HG02610 (cell line): Measurements from ENCODE around the gene MRPS2.
"Not testable (repeated sequence)": the region's sequence is repeated elsewhere in the genome, so short reads cannot be mapped to it uniquely, and the experiment has no call there.

ENCODE experiments used
- ATAC-seq: cut with Tn5 transposase; IDR thresholded peaks from one replicate; pipeline ENCODE4 v1.9.1; 2021; ENCODE audit warnings: mild to moderate bottlenecking, moderate library complexity; ENCODE audit not compliant: unreplicated experiment

The MRPS2 gene

GRCh38 chr9:135513351-135513846 lies 12.9 kb downstream of the MRPS2 start:
- no peak for ATAC-seq

DNA sequence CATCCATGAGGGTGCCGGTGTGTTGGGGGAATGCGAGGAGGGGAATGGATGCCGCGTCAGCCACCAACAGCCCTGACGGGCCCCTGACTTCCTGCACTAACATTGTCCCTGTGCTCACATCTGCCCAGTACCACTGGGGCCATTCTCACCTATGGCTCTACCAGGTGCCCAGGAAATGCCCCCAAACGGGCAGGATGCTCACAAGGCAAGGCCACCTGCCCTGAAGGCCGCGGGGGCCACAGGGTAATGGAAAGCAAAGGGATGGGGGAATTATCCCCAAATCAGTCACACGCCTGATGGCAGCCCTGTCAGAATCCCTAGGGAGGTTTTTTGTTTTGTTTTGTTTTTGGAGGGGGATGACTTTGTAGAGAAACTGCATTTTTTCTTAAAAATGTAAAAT lies 13.4 kb downstream of the MRPS2 start:
- ATAC-seq, result not testable (repeated sequence)

GRCh38 chr9:135514342-135515082 lies 14.0 kb downstream of the MRPS2 start:
- ATAC-seq, result no peak

GRCh38 chr9:135515083-135515951 lies 14.8 kb downstream of the MRPS2 start:
- no peak for ATAC-seq

DNA sequence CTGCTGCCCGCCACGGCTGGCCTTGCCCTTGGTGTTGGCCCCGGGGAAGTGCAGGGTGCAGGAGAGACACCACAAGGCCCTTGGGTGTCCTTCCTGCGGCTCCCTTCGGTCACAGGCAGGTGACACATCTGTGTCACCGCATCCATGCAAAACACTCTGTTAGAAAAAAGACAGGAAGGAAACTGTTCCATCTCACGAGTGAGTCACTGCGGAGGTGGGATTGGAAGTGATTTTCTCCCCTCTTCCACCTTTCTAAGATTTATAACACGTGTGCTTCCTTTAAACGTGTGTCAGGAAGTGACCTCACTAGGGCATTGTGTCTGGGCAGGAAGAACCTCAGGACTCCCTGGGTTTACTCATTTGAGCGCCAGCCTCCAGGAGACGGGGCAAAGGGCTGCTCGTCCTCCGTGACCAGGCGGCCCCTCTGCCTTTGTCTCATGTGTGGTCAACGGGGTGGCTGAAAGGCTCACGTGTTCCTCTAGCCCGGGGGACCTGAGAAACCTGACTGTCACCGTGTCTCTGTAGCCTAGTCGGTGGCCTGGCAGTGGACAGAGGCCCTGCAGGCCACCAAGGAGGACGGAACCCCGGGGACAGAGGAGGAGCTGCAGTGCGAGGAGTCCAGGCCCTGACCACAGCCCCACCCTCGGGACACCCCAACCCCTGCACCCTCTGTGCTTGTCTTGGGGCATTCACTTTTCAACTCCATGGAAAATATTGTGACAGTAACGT lies 15.8 kb downstream of the MRPS2 start:
- ATAC-seq, result no peak

GRCh38 chr9:135517407-135517822 lies 16.9 kb downstream of the MRPS2 start:
- no peak for ATAC-seq

DNA sequence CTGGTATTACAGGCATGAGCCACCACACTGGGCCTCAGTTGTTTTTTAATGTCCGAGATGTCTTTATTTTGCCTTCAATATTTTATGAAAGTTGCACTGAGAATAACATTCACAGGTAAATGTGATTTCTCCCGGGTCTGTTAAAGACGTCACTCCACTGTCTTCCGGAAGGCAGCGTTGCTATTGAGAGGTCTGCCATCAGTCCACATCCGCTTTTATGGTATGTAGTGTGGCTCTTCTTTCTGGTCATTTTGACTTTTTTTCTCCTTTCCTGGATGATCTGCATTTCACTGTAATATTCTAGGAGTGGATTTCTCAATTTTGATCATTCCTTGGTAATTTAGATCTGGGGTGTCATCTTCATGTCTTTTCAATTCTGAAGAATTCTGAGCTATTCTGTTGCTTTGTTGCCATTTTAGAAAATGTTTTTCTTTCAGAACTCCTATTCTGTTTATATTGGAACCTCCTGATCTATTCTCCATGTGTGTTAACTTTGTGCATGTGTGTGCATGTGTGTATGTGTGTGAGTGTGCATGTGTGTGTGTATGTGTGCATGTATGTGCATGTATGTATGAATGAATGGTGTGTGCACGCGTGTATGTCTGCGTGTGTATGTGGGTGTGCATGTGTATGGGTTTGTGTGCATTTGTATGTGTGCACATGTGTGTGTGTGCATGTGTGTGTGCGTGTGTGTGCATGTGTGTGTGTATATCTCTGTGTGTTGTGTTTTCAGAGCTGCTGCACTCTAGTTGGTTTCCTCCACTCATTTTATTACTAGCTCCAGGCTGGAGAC lies 18.9 kb downstream of the MRPS2 start:
- ATAC-seq, result no peak

DNA sequence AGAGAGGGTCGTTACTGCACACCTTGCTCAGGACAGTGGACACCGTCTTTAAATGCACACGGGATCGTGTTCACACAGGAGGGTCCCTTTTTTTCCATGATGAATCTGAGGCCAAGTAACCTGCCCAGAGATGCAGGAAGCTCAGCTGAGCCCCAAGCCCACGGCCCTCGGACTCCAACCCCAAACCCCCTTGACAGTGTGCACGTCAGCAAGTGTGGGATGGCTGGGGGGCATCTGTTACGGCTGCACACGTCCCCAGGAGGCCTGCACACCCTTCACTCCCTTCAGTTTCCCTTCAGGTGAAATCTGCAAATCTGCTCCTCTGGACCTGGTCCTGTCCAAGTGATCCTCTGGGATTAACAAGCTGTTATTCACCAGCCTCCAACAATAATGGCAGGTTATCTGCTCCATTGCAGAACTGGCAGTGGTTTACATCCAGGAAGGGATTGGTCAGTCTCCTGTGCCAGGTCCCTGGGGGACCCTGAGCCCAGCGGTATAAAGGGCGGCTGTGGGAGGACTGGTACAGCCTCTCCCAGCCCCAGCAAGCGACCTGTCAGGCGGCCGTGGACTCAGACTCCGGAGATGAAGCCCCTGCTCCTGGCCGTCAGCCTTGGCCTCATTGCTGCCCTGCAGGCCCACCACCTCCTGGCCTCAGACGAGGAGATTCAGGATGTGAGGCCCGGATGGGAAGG lies 20.6 kb downstream of the MRPS2 start, which contains the start of gene LCN1:
LCN1 (plus strand) TSS at position 525 of the 692 bp plus-strand sequence; CDS start at position 583, 58 bp downstream.
- ATAC-seq, result no peak

GRCh38 chr9:135521608-135522095 lies 21.2 kb downstream of the MRPS2 start:
- no peak for ATAC-seq

DNA sequence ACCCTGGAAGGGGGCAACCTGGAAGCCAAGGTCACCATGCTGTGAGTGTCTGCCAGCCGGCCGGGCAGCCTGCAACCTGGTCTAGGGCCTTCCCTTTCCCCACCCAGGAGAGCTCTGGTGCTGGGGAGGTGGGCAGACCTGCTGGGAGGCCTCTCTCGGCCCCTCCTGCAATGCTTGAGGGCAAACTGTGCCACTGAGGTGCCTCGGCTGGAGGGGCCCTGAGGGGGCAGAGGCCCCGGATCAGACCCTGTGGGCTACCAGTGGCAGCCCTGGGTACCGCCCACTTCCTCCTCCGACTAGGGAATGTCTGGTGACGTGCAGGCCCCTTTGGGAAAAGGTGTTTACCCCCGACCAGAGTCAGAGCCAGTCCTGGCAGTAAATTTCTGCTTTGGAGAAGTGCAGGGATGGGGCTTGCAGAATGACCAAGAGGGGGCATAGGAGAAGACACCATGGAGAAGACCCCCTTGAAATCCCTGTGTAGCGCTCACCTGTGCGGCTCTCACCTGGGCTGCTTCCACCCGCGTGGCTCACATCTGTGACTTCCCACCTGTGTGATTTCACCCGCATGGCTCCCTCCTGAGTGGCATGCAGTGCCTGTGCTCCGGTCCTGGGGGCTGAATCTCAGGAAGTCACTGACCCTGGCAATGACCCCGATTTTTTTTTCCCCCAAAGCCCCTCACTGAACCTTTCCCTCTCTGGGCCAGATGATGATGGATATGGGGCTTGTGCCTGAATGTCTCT lies 21.8 kb downstream of the MRPS2 start:
- ATAC-seq, result no peak

GRCh38 chr9:135522931-135523330 lies 22.4 kb downstream of the MRPS2 start:
- no peak for ATAC-seq

DNA sequence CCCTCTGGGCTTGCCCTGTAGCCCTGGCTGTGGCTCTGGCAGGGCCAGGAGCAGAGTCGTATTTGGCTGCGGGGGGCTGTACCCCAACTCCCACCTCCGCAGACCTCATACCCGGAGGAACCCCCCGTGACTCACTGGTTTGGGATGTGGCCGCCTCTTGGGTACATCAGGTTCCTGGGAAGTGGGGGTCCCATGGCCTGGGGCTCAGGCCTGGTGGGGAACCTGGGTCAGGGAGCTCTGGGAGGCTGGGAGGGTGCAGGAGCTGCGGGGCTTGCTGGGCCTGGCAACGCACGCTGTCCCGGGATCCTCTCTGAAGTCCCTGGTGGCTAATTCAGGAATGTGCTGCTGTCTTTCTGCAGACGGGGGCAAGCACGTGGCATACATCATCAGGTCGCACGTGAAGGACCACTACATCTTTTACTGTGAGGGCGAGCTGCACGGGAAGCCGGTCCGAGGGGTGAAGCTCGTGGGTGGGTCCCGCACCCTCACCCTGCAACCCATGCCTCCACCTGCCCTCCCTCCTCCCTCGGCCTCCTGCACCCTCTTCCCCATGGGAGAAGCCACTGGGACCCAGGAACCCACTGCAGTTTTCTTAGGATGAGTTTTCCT lies 23.1 kb downstream of the MRPS2 start:
- no peak for ATAC-seq

DNA sequence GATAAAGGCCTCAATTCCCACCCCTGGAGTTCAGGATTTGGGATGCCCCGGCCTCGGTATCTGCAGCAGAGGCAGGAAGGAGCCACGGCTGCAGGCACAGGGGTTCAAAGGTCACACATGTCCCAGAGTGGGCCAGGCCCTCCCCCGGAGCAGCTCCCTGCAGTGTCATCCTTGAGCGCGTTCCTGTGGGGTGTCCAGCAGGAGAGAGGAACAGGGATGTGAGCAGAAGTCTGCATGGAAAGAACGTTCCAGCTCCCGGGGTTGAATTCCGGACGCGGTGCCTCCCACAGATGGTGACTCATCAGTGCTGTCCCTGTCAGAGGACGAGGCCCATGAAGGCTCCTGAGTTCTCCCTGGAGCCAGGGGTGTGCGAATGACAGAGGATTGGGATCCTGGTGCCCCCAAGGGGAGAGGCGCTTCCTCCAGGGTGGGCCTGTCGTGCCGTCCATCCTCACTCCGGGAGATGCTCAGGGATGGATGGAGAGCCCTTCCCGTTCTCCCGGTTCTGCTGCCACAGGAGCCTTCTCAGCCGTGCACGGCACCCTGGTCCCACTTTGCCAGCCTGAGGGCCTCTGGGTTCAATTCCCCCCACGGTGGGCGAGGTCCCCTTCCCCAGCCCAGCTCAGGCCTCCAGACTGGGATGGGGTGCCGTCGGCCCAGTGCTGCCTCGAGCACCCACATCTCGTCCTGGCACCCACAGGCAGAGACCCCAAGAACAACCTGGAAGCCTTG lies 23.8 kb downstream of the MRPS2 start:
- no peak for ATAC-seq

DNA sequence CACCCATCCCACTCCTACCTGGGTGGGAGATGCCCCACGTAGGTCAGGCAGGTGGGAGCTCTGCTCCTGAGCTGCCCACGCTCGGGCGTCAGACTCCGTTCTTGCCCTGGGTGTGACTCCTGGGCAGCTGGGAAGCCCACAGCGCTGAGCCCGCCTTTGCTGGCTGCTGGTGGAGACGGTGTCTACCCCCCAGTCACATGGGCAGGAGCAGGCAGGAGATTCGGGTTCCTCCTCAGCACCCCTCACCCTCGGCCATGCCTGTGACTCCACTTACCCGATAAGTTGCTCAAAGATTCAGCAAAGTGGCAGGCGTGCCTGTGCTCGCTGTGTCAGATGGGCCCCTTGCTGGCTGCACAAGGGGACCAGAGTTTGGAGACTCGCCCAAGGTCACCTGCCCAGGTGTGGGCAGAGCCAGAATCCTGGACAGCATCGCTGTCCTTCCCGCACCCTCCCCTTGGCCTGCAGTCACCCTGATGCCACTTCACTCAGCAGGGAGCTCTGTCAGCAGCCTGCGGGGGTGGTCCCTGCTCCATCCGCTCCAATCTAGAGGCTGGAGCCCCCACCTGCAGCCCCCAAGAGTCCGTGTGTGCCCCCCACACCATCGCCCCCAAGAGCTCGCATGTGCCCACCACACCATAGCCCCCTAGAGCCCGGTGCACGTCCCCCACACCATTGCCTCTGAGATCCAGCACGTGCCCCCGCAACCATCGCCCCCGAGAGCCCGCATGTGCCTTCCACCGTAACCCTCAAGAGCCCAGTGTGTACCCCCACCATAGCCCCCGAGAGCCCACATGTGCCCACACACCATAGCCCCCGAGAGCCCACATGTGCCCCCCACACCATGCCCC lies 25.0 kb downstream of the MRPS2 start:
- ATAC-seq, result no peak

GRCh38 chr9:135526089-135526729 lies 25.7 kb downstream of the MRPS2 start:
- ATAC-seq, result no peak
